ENCODE measurements around the gene ECE1.
"Not testable (repeated sequence)": the region's sequence is repeated elsewhere in the genome, so short reads cannot be mapped to it uniquely, and the experiment has no call there.

Gene ECE1

DNA sequence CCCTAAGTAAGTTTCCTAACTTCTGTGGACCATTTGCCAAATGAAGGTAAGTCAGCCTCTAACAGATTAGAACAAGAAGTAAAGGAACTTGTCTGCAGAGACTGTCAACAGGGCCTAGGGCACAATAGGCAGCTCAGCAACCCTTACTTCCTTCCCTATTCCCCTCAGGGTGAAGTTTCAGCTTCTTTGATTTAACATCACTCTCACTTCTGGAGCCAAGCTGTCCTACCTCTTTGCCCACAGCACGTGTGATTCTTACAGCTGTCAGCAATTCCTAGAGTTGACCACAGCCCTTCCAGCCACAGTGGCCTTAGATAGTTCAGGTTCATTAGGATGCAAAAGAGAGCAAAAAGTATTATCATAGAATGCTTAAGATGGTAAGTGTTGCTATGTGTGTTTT, 106.0 kb downstream of the ECE1 start:
- TF ChIP-seq, protein P1, sequence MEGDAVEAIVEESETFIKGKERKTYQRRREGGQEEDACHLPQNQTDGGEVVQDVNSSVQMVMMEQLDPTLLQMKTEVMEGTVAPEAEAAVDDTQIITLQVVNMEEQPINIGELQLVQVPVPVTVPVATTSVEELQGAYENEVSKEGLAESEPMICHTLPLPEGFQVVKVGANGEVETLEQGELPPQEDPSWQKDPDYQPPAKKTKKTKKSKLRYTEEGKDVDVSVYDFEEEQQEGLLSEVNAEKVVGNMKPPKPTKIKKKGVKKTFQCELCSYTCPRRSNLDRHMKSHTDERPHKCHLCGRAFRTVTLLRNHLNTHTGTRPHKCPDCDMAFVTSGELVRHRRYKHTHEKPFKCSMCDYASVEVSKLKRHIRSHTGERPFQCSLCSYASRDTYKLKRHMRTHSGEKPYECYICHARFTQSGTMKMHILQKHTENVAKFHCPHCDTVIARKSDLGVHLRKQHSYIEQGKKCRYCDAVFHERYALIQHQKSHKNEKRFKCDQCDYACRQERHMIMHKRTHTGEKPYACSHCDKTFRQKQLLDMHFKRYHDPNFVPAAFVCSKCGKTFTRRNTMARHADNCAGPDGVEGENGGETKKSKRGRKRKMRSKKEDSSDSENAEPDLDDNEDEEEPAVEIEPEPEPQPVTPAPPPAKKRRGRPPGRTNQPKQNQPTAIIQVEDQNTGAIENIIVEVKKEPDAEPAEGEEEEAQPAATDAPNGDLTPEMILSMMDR (IDR thresholded peaks at IDR 0.05; ENCODE audit: borderline replicate concordance, insufficient read depth, low read depth, low read length) = no peak
- H3K4me3 ChIP-seq (ENCODE audit: low read depth, low read length) = no peak overlapping the region

DNA sequence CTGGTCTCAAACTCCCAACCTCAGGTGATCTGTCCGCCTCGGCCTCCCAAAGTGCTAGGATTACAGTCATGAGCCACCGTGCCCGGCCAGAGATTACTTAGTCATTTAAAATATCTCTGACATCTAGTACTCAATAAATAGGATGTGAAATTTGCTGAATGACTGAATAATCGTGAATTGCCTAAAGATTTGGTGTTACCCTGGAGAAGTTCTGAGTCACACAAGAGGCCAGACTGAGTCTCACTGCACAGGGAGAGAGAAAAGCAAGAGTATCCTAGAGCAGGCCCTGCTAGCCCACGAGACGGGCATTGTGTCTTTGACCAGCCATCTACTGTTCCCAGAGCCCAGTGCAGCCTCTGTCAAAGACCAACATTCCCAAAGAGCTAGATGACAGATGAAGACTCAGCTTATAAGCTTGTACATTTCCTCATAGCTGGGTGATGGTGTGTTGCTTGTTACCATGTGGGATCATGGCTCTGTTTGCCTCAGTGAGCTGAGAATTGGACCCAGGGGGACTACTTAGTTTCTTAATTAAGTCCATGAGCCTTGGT, 108.0 kb downstream of the ECE1 start:
- TF ChIP-seq, protein P1 (IDR thresholded peaks at IDR 0.05; ENCODE audit: borderline replicate concordance, insufficient read depth, low read depth, low read length) = no peak
- H3K4me3 ChIP-seq (ENCODE audit: low read depth, low read length) = no peak overlapping the region

DNA sequence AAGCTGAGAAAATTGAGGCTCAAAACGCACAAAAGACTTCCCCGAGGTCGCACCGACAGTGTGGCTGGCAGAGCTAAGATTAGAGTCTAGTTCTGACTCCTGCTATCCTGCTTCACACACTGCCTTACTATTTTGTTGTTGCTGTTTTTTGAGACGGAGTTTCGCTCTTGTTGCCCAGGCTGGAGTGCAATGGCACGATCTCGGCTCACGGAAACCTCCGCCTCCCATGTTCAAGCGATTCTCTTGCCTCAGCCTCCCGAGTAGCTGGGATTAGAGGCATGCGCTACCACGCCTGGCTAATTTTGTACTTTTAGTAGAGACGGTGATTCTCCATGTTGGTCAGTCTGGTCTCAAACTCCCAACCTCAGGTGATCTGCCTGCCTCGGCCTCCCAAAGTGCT, 112.0 kb downstream of the ECE1 start:
- not testable (repeated sequence) for H3K4me3 ChIP-seq (ENCODE audit: low read depth, low read length)

DNA sequence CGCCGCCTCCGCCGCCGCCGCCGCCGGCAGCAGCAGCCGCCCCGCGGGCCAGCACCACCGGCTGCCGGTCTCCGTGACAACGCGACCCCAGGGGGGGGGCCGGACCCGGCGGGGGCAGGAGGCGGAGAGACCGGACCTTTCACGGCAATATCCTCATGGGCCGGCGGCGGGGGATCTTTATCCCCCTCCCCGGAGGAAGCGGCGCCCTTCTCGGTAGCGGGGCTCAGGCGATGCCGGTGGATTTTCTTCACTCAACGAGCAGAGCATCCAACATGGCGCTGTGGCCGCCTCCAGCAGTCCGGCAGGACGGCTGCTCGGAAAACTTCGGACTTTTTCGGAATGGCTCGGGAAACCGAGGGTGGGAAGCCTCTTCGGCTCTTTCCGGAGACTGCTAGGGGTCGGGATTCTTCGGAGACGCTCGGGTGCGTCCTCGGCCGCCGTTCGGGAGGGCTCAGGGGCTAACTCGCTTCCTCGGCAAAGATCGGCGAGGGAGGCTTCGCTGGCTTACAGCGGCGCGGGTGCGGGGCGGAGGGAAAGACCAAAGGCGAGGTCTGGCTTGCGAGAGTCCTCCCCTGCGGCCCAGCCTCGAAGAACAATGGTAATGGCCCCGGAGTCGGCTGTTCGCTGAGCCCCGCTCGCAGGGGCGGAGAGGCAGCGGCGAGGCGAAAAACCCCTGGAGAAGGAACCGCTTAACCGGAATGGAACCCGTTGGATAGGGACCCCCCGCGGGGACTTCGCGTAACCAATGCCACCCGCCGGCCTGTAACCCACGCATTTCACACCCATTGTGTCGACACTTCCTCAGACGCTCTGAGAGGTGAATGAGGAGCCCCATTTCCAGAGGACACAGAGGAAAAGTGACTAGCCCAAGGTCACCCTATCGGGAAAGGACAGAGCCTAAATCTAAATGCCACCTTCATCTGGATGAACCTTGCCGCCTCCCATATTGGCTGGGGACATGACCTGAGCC, 113.4 kb downstream of the ECE1 start, which contains the start of gene EIF4G3:
Gene EIF4G3, minus strand, starts transcription at position 312 of the 970 bp plus-strand sequence. CDS start 174,155 bp downstream, outside the sequence.
- H3K4me3 ChIP-seq (ENCODE audit: low read depth, low read length) = peak within 1 kb of the TSS; percentile 93
- TF ChIP-seq, protein P1 (IDR thresholded peaks at IDR 0.05; ENCODE audit: borderline replicate concordance, insufficient read depth, low read depth, low read length) = no peak

DNA sequence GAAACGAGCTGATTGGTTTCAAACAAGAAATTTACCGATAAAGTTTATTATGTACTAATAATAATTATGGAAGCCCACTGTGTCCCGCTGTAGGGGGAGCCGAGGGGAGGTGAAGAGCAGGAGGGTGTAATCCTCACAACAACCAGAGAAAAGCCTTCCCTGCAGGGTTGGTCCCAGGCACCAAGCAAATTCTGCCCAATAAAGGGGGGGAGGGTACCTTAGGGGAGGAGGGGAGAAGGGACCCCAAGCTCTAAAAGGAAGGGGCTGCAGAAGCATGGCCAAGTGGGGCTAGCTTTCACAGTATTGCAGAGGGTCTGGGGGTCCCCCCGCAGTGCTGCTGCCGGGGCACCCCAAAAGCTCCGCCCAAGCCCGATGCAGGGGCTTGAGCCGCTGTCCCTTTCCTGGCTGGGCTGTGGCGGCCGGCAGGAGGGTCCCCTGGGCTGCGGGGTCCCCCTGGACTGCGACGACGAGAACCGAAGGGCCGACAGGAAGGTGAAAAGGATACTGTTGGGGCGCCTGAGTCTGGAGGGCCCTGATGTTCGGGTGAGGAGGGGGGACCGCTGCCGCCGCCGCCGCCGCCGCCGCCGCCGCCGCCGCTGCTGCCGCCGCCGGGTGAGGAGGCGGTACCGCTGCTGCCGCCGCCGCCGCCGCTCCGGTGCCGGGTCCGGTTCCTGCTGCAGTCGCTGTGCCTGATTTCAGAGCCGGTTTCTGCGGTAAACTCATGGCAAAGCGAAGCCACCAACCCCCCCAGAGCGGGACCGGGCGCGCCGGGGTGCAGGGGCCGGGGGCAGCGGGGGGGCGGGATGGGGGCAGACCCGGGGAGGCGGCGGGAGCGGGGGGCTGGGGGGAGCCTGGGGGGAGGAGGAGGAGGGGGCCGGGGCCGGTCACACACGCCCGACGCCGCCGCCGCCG, 114.3 kb downstream of the ECE1 start:
- TF ChIP-seq, protein P1 (IDR thresholded peaks at IDR 0.05; ENCODE audit: borderline replicate concordance, insufficient read depth, low read depth, low read length) = no peak
- peak overlapping the region; percentile 93 for H3K4me3 ChIP-seq (ENCODE audit: low read depth, low read length)

DNA sequence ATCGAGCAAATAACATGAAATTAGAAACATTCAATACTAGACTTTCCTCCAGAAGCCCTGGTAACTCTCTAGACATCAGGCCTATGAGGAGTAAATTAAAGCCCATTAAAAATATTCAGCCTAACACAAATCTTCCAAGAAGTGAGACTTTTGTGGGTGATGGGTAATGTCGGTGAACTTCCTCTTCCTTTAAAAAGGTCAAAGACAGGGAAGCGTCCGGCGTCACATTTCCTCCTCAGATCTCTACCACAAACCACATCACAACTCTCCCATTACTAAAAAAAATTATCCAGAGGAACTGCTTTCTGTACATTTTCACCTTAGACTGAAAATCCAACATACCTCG, 115.0 kb downstream of the ECE1 start:
- peak overlapping the region; percentile 93 for H3K4me3 ChIP-seq (ENCODE audit: low read depth, low read length)
- TF ChIP-seq, protein P1 (IDR thresholded peaks at IDR 0.05; ENCODE audit: borderline replicate concordance, insufficient read depth, low read depth, low read length) = no peak

Data from GM12875 (cell line).